WTC11 (cell line): Measurements from ENCODE around the gene ZBTB7C.

Source experiments
- ATF2 ChIP-seq: sonication (generic); formaldehyde crosslinking; IDR thresholded peaks from 2 replicates; pipeline ENCODE4 v1.8.1; 2022; ENCODE audit warnings: low read depth, missing genetic modification reagents, borderline replicate concordance
- CREB1 ChIP-seq: sonication (generic); formaldehyde crosslinking; IDR thresholded peaks from 2 replicates; pipeline ENCODE4 v1.8.0; 2023; ENCODE audit warnings: mild to moderate bottlenecking, missing genetic modification reagents
- JUN ChIP-seq: sonication (generic); formaldehyde crosslinking; IDR thresholded peaks from 2 replicates; pipeline ENCODE4 v1.8.0; 2023; ENCODE audit warnings: mild to moderate bottlenecking, missing genetic modification reagents
- ZNF532 ChIP-seq: fragments of 250-450 bp; sonication (Bioruptor Pico); IDR thresholded peaks from 2 replicates; pipeline ENCODE4 v1.9.0; 2021; ENCODE audit warnings: mild to moderate bottlenecking, borderline replicate concordance
- TF ChIP-seq, protein P1 (sequence below): fragments of 200-600 bp; IDR thresholded peaks from 2 replicates; pipeline ENCODE4 v1.8.0; 2022; ENCODE audit warnings: antibody characterized with exemption

- TF ChIP-seq, protein P1, sequence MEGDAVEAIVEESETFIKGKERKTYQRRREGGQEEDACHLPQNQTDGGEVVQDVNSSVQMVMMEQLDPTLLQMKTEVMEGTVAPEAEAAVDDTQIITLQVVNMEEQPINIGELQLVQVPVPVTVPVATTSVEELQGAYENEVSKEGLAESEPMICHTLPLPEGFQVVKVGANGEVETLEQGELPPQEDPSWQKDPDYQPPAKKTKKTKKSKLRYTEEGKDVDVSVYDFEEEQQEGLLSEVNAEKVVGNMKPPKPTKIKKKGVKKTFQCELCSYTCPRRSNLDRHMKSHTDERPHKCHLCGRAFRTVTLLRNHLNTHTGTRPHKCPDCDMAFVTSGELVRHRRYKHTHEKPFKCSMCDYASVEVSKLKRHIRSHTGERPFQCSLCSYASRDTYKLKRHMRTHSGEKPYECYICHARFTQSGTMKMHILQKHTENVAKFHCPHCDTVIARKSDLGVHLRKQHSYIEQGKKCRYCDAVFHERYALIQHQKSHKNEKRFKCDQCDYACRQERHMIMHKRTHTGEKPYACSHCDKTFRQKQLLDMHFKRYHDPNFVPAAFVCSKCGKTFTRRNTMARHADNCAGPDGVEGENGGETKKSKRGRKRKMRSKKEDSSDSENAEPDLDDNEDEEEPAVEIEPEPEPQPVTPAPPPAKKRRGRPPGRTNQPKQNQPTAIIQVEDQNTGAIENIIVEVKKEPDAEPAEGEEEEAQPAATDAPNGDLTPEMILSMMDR = no peak
- TF ChIP-seq ZNF532 (CRISPR knock-in tag) (no peak), JUN (CRISPR knock-in tag) (no peak), CREB1 (CRISPR knock-in tag) (no peak), ATF2 (no peak)
These were observed 385.7 kb downstream of the ZBTB7C start for GRCh38 chr18:48023334-48024008.
